HG02623 (cell line): ENCODE results near the gene MMP21.

Experiments used
- ATAC-seq: cut with Tn5 transposase; IDR thresholded peaks from one replicate; pipeline ENCODE4 v1.9.1; 2021; ENCODE audit warnings: moderate library complexity; ENCODE audit not compliant: unreplicated experiment

Gene MMP21

GRCh38 chr10:125792342-125793300 lies 17.0 kb upstream of the MMP21 start:
- ATAC-seq, result no peak

- ATAC-seq, result no peak
These were observed 12.8 kb upstream of the MMP21 start for GRCh38 chr10:125788156-125789034.

- ATAC-seq, result no peak
These were observed 10.2 kb upstream of the MMP21 start for GRCh38 chr10:125785791-125786190.

- peak; percentile 88 for ATAC-seq
These were observed 8.3 kb upstream of the MMP21 start for GRCh38 chr10:125783957-125784356.

- ATAC-seq, result no peak
These were observed 7.8 kb upstream of the MMP21 start for GRCh38 chr10:125783408-125783807.

- no peak for ATAC-seq
These were observed 7.0 kb upstream of the MMP21 start for GRCh38 chr10:125782616-125783015.

GRCh38 chr10:125782054-125782453 lies 6.4 kb upstream of the MMP21 start:
- no peak for ATAC-seq

GRCh38 chr10:125781374-125781773 lies 5.8 kb upstream of the MMP21 start:
- no peak for ATAC-seq

GRCh38 chr10:125779403-125780327 lies 4.0 kb upstream of the MMP21 start:
- no peak for ATAC-seq

- no peak for ATAC-seq
These were observed 2.9 kb upstream of the MMP21 start for GRCh38 chr10:125778556-125778955.

- no peak for ATAC-seq
These were observed 2.2 kb upstream of the MMP21 start for GRCh38 chr10:125777806-125778205.

GRCh38 chr10:125774581-125775191 lies 935 bp downstream of the MMP21 start:
- no peak for ATAC-seq

- ATAC-seq, result no peak
These were observed 1.7 kb downstream of the MMP21 start for GRCh38 chr10:125773687-125774543.

- ATAC-seq, result no peak
These were observed 2.8 kb downstream of the MMP21 start for GRCh38 chr10:125772864-125773180.

- ATAC-seq, result no peak
These were observed 3.3 kb downstream of the MMP21 start for GRCh38 chr10:125772112-125772863.

GRCh38 chr10:125770844-125771243 lies 4.8 kb downstream of the MMP21 start:
- ATAC-seq, result no peak

- no peak for ATAC-seq
These were observed 6.4 kb downstream of the MMP21 start for GRCh38 chr10:125769175-125769574.

GRCh38 chr10:125768219-125768855 lies 7.3 kb downstream of the MMP21 start:
- no peak for ATAC-seq
